ENCODE results near the gene MYCBPAP.

MYCBPAP gene

GRCh38 chr17:50536683-50537646 lies 28.7 kb downstream of the MYCBPAP start:
- Histone ChIP-seq H3K9me3 (ENCODE audit: low read length) (no peaks in the 10 kb centered on the region), H3K27ac (ENCODE audit: low read depth, low read length) (no peak overlapping the region), H3K36me3 (ENCODE audit: insufficient read depth, low read length) (no peaks in the 10 kb centered on the region), H3K4me3 (ENCODE audit: low read depth in 1 of 2, low read length in 2 of 2) (no peak overlapping the region), H3K4me1 (ENCODE audit: insufficient read depth, low read length) (peaks cover 19% of the 10 kb centered on the region), H3K9ac (ENCODE audit: low read length) (no peak overlapping the region), H3K27me3 (ENCODE audit: control insufficient read depth in 1 of 2, insufficient read depth in 2 of 2, low read length in 2 of 2) (peaks cover 22 to 32% of the 10 kb centered on the region in 2 donors)

- Histone ChIP-seq H3K4me1 (ENCODE audit: insufficient read depth, low read length) (peaks cover 27% of the 10 kb centered on the region), H3K9me3 (ENCODE audit: low read length) (no peaks in the 10 kb centered on the region), H3K27me3 (ENCODE audit: control insufficient read depth in 1 of 2, insufficient read depth in 2 of 2, low read length in 2 of 2) (peaks cover 13 to 22% of the 10 kb centered on the region in 2 donors), H3K27ac (ENCODE audit: low read depth, low read length) (no peak overlapping the region), H3K9ac (ENCODE audit: low read length) (no peak overlapping the region), H3K4me3 (ENCODE audit: low read depth in 1 of 2, low read length in 2 of 2) (no peak overlapping the region), H3K36me3 (ENCODE audit: insufficient read depth, low read length) (no peaks in the 10 kb centered on the region)
Measured at GRCh38 chr17:50537721-50538548, 29.7 kb downstream of the MYCBPAP start.

GRCh38 chr17:50538549-50539410 lies 30.5 kb downstream of the MYCBPAP start:
- H3K4me3 ChIP-seq (ENCODE audit: low read depth in 1 of 2, low read length in 2 of 2) = no peak overlapping the region

GRCh38 chr17:50539762-50540559 lies 31.7 kb downstream of the MYCBPAP start:
- Histone ChIP-seq H3K4me3 (ENCODE audit: low read depth in 1 of 2, low read length in 2 of 2) (no peak overlapping the region), H3K4me1 (ENCODE audit: insufficient read depth, low read length) (peaks cover 16% of the 10 kb centered on the region), H3K27me3 (ENCODE audit: control insufficient read depth in 1 of 2, insufficient read depth in 2 of 2, low read length in 2 of 2) (peaks cover 0 to 7% of the 10 kb centered on the region in 2 donors), H3K9ac (ENCODE audit: low read length) (no peak overlapping the region), H3K27ac (ENCODE audit: low read depth, low read length) (no peak overlapping the region), H3K36me3 (ENCODE audit: insufficient read depth, low read length) (no peaks in the 10 kb centered on the region), H3K9me3 (ENCODE audit: low read length) (no peaks in the 10 kb centered on the region)

More at GRCh38 chr17:50538549-50539410, 30.5 kb downstream of the MYCBPAP start:
- Histone ChIP-seq H3K27ac (ENCODE audit: low read depth, low read length) (no peak overlapping the region), H3K27me3 (ENCODE audit: control insufficient read depth in 1 of 2, insufficient read depth in 2 of 2, low read length in 2 of 2) (peaks cover 4 to 14% of the 10 kb centered on the region in 2 donors), H3K9ac (ENCODE audit: low read length) (no peak overlapping the region), H3K4me1 (ENCODE audit: insufficient read depth, low read length) (peaks cover 20% of the 10 kb centered on the region), H3K9me3 (ENCODE audit: low read length) (no peaks in the 10 kb centered on the region), H3K36me3 (ENCODE audit: insufficient read depth, low read length) (no peaks in the 10 kb centered on the region)

- Histone ChIP-seq H3K4me1 (ENCODE audit: insufficient read depth, low read length) (peaks cover 16% of the 10 kb centered on the region), H3K36me3 (ENCODE audit: insufficient read depth, low read length) (no peaks in the 10 kb centered on the region), H3K4me3 (ENCODE audit: low read depth in 1 of 2, low read length in 2 of 2) (peak overlapping the region in 1 of 2 donors; percentile 81), H3K9ac (ENCODE audit: low read length) (peak overlapping the region; percentile 44), H3K27ac (ENCODE audit: low read depth, low read length) (no peak overlapping the region), H3K27me3 (ENCODE audit: control insufficient read depth in 1 of 2, insufficient read depth in 2 of 2, low read length in 2 of 2) (no peaks in the 10 kb centered on the region), H3K9me3 (ENCODE audit: low read length) (no peaks in the 10 kb centered on the region)
Measured at GRCh38 chr17:50540560-50541401, 32.5 kb downstream of the MYCBPAP start.

- Histone ChIP-seq H3K9ac (ENCODE audit: low read length) (peak overlapping the region; percentile 44), H3K9me3 (ENCODE audit: low read length) (no peaks in the 10 kb centered on the region), H3K36me3 (ENCODE audit: insufficient read depth, low read length) (no peaks in the 10 kb centered on the region), H3K4me3 (ENCODE audit: low read depth in 1 of 2, low read length in 2 of 2) (peak overlapping the region; percentile 53 to 81), H3K4me1 (ENCODE audit: insufficient read depth, low read length) (peaks cover 16% of the 10 kb centered on the region), H3K27me3 (ENCODE audit: control insufficient read depth in 1 of 2, insufficient read depth in 2 of 2, low read length in 2 of 2) (no peaks in the 10 kb centered on the region), H3K27ac (ENCODE audit: low read depth, low read length) (peak overlapping the region; percentile 78)
Measured at GRCh38 chr17:50541402-50541715, 33.1 kb downstream of the MYCBPAP start.

GRCh38 chr17:50541716-50542688 lies 33.8 kb downstream of the MYCBPAP start:
- Histone ChIP-seq H3K9ac (ENCODE audit: low read length) (peak overlapping the region; percentile 44), H3K9me3 (ENCODE audit: low read length) (no peaks in the 10 kb centered on the region), H3K4me1 (ENCODE audit: insufficient read depth, low read length) (peaks cover 21% of the 10 kb centered on the region), H3K4me3 (ENCODE audit: low read depth in 1 of 2, low read length in 2 of 2) (peak overlapping the region; percentile 53 to 81), H3K36me3 (ENCODE audit: insufficient read depth, low read length) (no peaks in the 10 kb centered on the region), H3K27me3 (ENCODE audit: control insufficient read depth in 1 of 2, insufficient read depth in 2 of 2, low read length in 2 of 2) (no peaks in the 10 kb centered on the region), H3K27ac (ENCODE audit: low read depth, low read length) (peak overlapping the region; percentile 78)

GRCh38 chr17:50542795-50543774 lies 34.8 kb downstream of the MYCBPAP start:
- Histone ChIP-seq H3K9ac (ENCODE audit: low read length) (peak overlapping the region; percentile 44), H3K27me3 (ENCODE audit: control insufficient read depth in 1 of 2, insufficient read depth in 2 of 2, low read length in 2 of 2) (no peaks in the 10 kb centered on the region), H3K27ac (ENCODE audit: low read depth, low read length) (no peak overlapping the region), H3K4me1 (ENCODE audit: insufficient read depth, low read length) (peaks cover 29% of the 10 kb centered on the region), H3K36me3 (ENCODE audit: insufficient read depth, low read length) (no peaks in the 10 kb centered on the region), H3K4me3 (ENCODE audit: low read depth in 1 of 2, low read length in 2 of 2) (peak overlapping the region in 1 of 2 donors; percentile 81), H3K9me3 (ENCODE audit: low read length) (no peaks in the 10 kb centered on the region)

All from muscle layer of colon (tissue), 2 donors.